ENCODE measurements around the gene CLIC3.

CLIC3 gene

DNA sequence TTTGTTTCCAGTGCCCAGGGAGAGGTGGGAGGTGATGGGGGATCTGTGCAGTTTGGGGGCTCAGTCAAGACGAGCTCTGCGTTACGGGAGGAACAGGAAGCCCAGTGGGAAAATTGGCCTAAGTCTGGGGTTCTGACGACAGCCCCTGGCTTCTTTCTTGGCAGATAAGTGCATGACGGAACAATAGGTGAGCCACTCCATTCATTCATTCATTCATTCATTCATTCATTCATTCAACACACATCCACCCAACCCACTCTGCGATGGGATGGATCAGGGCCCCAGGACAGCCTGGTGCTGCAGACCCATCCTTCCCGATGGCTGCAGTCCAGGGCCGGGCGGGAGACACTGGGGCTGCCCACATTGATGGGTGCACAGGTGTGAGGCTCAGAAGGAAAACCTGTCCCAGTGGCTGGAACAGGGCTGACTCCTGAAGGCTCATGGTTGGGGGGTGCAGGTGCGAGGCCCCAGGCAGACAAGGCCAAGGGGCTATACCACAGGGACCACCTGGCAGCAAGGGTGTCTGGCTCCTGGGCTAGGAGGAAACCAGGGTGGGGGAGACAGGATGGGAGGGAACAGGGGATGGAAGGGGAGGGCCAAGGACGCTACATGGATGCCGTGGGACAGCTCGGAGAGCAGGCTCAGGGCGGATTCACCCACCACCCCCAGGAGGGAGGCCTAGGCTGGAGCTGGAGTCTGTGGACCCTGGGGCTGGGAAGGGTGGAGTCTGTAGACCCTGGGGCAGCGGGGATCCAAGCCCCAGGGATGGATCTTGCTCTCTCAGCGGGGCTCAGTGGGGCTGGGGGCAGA lies 15.5 kb downstream of the CLIC3 start:
- DNase-seq (ENCODE audit: low spot score), result no peak

DNA sequence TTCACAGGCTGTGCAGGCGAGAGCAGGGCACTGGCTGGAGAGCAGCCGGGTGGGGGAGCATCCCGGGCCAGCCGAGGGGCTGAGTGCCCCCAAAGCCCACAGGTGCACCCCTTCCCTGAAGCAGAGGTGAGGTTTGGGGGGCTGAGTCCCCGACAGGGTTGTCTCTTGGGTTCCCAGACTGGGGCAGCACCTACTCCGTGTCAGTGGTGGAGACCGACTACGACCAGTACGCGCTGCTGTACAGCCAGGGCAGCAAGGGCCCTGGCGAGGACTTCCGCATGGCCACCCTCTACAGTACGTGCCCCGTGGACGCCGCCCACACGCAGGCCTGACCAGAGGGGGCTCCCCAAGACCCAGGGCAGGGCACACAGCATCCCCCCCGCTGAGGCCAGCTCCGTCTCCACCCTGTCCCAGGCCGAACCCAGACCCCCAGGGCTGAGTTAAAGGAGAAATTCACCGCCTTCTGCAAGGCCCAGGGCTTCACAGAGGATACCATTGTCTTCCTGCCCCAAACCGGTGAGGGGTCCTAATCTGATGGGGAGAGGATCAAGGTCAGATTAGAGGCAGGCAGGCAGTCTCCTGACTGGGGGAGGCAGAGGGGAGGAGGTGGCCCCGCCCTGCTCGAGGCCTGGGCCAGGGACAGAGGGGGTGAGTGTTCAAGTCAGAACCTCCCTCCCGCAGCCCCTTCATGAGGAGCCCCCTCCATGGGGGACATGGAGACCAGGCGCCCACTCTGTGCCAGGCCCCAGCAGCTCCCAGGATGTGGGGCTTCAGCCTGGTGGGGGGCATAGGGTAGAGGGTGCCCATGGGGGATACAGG lies 16.4 kb downstream of the CLIC3 start:
- no peak for DNase-seq (ENCODE audit: low spot score)

DNA sequence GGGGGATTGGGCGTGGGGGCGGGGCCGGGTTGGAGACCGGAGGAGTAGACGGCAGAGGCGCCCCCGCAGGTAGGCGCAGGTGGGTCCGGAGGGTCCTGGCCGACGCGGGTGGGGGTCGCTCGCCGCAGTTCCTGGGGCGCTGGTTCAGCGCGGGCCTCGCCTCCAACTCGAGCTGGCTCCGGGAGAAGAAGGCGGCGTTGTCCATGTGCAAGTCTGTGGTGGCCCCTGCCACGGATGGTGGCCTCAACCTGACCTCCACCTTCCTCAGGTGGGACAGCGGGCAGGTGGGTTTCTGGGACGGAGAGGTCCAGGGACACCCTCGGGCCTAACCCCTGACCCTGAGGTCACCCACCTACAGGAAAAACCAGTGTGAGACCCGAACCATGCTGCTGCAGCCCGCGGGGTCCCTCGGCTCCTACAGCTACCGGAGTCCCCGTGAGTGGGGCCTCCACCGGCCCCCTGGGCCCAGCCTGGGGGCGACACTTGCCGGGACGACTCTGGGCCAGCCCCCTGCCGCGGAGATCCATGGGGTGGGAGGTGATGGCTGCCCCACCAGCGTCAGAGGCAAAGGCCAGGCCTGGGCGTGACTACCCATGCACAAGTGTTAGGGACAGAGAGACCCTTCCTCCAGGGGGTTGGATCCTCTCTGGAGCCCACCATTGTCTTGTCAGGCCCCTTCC lies 17.4 kb downstream of the CLIC3 start:
- DNase-seq (ENCODE audit: low spot score), result no peak

DNA sequence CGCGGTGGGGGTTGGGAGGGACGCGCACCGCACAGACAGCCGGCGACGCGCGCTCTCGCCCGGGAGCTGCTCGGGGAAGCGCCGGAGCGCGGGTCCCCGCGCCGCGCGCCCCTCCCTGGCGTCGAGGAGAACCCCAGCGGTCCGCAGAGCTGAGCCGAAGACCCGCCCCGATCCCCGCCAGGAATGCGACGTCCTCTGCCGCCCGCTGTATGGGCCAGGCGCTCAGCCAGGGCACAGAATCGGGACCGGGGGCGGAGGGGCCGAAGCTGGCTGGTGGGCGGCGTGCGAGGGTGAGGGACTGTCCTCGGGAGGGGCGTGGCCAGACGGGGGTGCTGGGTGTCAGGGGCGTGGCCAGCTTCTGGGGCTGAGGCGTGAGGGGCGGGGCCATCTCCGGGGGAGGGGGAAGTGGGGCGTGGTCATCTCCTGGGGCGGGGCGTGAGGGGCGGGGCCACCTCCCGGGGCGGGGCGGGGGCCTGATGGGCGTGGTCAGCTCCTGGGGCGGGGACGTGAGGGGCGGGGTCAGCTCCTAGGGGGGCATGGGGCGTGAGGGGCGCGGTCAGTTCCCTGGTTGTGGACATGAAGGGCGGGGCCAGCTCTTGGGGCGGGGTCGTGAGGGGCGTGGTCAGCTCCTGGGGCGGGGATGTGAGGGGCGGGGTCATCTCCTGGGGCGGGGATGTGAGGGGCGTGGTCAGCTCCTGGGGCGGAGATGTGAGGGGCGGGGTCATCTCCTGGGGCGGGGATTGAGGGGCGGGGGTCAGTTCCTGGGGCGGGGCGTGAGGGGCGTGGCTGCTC lies 18.1 kb downstream of the CLIC3 start:
- peak; percentile 100 for DNase-seq (ENCODE audit: low spot score)

DNA sequence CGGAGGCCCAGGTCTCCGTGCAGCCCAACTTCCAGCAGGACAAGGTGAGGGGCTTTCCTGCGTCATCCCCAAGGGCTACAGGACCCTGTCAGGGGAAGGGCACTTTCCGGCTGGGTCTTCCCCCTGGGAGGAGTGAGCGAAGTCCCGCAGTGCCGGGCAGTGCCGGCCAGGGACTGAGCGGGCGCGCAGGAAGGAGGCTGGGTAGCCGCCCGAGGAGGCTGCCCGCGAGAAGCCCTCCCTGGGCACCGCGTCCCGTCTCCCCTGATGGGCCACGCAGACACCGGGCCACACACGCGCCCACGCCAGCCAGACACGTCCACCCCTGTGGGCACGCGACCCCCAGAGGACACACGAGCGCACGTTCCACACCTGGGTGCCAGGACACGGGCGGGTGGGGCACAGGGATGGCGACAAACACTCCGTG lies 18.7 kb downstream of the CLIC3 start:
- no peak for DNase-seq (ENCODE audit: low spot score)

DNA sequence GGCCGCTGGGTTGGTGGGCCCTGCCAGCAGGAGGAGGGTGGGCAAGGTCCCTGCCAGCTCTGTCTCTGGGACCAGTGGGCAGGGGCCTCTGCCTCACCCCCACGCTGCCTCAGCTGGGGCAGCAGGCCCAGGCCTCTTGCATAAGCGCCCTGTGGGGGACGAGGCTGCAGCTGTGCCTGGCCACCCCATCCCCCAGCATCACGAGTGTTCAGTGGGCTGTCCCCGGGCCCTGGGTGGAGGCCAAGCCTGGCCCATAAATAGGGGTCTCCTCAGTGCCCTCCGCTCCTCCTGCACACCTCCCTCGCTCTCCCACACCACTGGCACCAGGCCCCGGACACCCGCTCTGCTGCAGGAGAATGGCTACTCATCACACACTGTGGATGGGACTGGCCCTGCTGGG lies 19.1 kb downstream of the CLIC3 start, which contains the start of gene PTGDS:
Gene PTGDS, plus strand, starts transcription at position 282 of the 400 bp plus-strand sequence. Its CDS starts 75 bp downstream, at position 357.
- DNase-seq (ENCODE audit: low spot score), result no peak

DNA sequence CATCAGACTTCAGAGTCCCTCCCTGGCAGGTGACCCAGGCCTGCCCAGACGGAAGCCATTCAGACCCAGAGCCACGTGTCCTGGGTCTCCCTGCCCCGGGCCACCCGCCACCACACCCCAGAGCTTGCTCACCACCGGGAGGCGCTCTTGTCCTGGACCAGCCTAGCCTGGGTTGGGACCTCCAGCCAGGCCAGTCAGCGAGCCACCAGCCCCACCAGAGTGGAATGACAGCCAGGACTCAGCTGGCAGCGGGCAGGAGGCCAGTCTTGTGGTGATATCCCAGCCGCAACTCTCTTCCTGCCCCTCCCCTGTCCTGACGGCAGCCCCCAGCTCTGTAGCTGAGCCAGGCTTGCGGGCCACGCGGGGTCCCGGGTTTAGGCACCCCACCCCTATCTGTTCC lies 20.7 kb downstream of the CLIC3 start:
- peak; percentile 79 for DNase-seq (ENCODE audit: low spot score)

DNA sequence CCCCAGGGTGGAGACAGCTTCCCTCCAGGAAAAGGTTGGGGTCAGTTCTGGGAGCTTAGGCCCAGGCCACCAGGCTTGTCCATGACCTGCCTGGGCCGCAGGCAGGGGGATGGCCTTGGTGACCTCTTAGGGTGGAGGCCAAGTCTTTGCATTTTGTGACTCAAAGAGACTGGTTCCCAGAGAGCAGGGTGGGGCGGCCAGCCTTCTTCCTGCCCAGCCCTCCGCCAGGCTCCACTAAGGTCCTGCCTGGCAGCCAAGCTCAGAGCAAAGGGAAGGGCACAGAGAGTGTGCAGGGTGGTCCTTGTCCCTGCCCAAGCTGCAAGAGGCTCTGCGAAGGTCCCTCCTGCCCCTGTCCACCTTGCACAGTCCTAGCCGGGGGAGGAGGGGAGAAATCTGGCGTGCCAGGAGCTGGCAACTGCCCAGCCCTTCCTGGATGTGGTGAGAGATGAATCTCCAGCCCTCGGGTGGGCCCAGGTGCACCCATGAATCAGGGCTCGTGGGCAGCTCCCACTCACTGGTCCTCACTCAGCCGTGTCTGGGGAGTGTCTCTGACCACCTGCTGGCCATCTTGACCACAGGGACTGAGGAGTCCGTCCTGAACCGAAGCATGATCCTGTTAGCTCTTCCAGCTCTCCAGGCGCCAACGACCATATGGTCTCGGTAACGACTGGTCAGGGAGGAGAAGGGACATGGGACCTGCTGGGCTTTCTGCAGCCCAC lies 21.4 kb downstream of the CLIC3 start:
- DNase-seq (ENCODE audit: low spot score), result no peak

DNA sequence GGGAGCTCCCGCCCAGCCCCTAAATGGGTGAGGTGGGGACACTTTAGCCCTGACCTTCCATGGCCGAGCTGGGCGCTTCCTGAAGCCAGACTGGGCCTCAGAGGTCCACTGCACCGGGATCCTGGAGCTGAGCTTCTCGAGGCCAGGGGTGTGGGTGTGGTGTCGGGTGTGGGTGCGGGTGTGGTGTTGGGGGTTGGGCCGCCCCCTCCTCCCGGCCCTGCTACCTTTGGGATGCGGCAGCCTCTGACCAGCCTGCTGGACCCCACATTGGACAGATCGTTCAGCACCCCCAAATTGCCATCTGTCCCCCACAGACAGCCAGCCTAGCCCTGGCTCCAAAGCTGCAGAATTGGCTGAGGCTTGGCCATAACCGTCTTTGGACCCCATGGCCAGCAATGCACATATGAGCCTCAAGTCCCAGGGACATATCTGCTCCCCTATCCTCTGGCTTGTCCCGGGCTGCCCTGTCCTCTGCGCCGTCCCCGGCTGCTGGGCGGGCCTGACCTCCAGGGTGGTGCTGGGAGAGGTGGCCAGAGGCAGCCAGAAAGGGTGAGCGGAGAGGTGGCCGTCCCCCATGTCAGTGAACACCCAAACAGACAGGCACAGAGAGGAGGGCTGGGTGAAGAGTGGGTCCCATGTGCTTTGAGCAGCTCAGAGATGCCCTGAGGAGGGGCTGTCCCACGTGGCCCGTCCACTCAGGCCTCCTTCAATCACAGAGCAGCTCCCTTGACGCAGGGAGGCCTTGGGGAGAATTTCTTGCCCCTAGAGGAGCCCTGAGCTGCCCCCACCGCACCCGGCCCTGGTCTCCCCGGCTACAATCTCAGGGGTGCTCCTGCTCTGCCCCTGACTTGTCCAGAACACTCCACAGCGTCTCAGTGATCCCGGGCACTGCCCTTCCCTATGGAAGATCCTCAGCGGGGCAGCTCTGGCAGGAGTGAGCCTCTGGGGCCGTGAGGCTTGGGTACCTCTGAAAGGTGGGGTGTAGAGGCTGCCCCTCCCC lies 22.4 kb downstream of the CLIC3 start:
- DNase-seq (ENCODE audit: low spot score), result no peak

DNA sequence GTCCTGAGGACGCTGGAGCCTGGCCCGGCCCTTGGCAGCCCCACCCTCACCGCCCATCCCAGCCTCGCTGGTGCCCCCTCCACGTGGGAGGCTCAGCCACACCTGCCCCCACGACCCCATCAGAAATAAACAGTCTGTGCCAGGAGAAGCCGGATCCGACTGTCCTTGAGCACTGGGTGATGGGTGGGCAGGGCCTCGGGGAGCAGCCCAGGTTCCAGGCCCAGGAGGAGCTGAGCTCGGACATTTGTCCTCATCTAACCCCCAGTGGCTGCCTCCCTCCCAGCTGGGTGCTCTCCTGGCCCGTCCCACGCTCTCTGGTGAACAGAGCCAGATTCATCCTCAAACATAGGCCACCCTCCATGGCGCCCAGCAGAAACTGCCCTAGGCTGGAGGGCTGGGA lies 23.6 kb downstream of the CLIC3 start:
- no peak for DNase-seq (ENCODE audit: low spot score)

DNA sequence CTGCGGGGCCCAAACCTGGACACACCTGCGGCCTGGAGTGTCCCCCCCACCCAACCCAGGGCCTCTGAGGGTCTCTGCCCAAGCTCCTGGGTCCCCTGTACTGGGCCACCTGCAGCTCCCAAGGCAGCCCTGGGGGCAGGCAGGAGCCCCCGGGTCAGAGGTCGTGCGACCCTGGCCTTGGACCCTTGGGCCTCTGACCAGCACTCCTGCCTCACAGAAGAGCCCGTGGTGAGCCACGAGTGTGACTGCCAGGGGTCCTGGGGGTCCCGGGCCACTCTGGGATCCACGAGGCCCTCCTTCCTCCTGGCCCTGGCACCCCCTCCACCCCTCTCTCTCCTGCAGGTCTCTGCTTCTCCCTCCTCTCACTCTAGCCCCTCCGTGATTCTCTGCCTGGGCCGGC lies 24.0 kb downstream of the CLIC3 start:
- no peak for DNase-seq (ENCODE audit: low spot score)

DNA sequence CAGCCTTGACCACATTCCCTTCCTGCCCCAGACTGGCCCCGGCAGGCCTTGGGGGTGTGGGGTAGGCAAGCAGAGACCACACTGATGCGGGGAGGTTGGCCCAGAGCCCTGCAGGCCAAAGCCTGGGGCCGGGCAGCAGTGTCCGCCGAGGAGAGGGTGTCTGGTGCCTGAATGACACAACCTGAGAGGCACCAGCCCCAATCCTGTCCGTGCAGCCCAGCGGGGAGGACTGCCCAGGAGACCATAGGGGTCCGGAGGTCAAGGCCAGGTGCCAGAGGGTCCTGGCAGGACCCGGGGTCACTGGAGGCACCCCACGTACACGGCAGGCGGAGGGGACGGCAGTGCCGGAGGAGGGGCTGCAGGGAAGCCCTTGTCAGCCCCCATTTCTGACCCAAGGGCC lies 24.6 kb downstream of the CLIC3 start:
- DNase-seq (ENCODE audit: low spot score), result no peak

DNA sequence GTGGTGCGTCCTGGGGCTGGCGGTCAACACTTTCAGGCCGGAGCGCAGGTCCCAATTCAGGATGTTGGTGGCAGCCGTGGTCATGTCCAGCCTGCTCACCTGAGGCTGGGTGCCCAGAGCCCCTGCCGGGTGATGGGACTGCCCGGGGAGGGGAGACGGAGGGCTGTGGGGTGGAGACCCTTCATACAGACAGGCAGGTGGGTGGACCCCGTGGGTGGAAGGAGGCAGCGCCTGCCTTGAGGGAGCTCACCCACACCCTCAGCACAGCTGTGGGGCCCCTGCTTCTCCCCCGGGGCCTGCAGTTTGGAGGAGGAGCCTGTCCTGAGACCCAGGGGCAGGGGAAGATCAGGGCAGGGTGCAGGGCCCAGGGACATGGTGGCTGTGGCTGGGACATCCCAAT lies 26.0 kb downstream of the CLIC3 start:
- no peak for DNase-seq (ENCODE audit: low spot score)

DNA sequence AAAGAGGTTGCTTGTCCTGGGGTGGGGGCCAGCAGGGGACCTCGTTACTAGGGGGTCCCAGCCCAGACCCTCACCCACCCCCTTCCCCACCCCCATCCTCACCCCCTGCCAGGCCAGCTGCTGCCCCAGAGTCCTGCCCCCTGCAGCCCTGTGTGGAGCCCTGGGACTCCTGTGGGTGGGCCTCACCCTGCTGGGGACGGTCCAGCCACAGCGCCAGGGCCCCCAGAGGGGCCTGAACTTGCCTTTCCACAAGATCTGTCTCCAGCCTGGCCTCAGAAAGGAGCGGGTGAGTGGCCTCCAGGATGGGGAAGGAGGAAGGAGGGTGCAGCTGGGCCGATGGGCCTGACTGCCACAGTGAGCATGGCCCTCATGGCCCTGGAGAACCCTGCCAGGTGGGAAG lies 26.6 kb downstream of the CLIC3 start:
- DNase-seq (ENCODE audit: low spot score), result no peak

DNA sequence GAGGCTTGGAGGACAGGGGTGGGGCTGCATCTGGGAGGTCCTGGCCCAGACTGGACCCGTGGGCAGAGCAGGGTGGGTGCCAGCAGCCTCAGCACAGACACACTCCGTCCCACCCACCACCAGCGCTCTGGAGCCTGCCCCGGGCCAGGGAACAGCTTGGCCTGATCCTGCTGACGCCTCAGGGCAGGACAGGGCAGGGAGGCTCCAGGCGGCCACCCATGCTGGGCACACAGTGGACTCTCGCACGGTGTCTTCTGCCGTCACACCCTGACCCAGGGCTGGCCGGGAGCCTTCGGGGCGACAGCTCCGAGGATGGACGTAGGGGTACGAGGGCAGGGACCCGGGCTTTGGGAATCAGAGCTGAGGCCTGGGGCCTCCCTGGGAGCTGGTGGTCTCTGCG lies 27.2 kb downstream of the CLIC3 start:
- DNase-seq (ENCODE audit: low spot score), result no peak

DNA sequence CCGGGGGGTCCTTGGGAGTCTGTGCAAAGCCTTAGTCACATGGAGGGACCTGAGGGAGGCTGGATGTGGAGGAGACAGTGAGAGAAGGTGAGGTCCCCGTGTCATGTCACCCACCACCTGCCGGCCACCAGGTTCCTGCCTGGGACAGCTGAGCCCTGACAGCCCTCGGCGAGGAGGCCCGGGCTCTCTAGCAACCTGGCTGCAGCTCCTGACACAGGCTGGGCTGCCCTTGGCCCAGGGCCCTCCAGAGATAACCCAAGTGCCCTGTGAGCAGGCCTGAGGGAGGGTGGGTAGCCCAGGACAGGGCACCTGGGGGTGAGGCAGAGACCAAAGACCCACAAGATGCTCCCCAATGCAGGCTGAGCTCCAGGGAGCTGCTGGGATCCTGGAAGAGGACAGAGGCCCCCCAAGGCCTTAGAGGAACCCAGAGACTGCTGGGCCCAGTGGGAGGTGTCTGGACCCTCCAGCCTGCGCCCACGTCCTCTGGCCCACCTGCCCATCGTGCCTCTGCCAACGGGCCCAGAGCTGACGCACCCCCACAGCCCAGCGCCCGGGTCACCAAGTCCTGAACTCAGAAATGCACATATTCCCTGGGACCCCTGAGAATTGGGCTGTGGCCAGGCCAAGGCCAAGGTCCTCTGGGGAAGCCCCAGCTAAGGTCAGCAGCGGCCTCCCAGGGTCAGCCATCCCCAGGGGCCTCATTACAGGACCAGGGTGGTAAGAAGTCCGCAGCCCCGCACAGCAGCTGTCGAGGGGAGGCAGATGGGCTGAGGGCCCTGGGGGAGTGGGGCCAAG lies 27.8 kb downstream of the CLIC3 start:
- DNase-seq (ENCODE audit: low spot score), result no peak

DNA sequence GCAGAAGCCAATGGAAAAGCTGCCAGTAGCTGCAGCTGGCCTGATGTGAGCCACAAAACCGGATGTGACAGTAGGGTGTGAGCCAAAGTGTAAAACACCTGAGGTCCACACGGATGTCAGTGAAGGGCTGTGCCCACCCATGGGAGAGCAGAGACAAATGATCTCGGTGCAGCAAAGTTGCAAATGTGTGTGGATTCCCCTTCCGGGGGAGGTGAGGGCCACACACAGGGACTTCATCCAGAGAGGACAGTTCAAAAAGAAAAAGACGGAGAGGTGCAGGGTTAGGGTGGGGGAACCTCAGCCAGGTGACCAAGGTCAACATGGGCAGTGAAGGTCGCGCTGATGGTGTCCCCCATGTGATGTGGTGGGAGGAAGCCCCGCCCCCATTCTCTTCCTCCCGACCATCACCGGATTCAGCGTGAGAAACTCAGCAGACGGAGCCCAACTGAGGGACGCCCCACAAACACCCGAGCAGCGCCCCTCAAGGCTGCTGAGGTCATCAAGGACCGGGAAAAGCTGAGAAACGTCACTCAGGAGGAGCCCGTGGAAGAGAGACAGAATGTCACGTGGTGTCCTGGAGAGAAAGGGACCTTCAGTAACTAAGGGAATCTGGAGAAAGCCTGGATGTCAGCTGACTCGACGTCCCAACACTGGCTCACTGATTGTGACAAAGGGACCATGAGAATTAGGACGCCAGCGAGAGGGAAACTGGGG lies 30.4 kb downstream of the CLIC3 start:
- DNase-seq (ENCODE audit: low spot score), result no peak

DNA sequence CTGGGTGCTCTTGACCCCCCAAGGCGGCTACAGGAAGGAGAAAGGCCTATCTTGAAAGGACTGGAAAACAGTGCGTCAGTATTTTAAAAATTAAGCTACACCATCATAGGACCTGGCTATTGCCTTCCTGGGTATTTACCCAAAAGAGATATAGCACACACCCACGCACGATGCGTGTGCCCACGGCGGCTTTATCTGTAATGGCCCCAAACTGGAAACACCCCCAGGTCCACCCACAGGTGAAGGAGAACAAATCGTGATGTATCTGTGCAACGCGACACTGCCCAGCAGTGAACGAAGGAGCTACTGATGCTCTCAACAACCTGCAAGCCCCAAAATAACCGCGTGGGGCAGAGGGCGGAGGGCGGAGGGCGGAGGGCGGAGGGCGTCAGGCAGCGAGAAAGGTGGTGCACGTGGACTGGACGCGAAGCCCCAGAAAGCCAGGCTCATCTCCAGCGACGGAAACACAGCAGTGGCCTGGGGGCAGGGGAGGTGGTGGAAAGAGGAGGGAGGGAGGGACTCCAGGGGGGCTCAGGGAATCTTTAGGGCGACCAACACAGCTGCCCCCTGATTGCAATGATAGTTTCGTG lies 31.4 kb downstream of the CLIC3 start:
- DNase-seq (ENCODE audit: low spot score), result no peak

Measured in iPS-NIHi11 (cell line).